SK-N-SH (cell line): ENCODE measurements around the gene FBXO7. TPM values are rescaled to one million over a fixed set of nuclear protein-coding genes. Genes with fewer than 3 reads are reported as not detected.

Experiments used
- CTCF ChIA-PET: fragments of 300-600, 350-600 bp; formaldehyde crosslinking; extraction: SDS; loops from one replicate; lab custom pipeline; 2021; lab: Yijun Ruan, JAX
- POLR2A ChIA-PET: fragments of 350-600 bp; sonication (Branson Sonifier 250); formaldehyde crosslinking; extraction: SDS; loops from one replicate; lab custom pipeline; 2020; ENCODE audit warnings: antibody characterized with exemption, inconsistent platforms; lab: Yijun Ruan, JAX
- DNase-seq: peaks from one replicate; pipeline ENCODE4 v3.0.0; 2012
- H2AFZ ChIP-seq: fragments of 200-600 bp; sonication (generic); 2 replicates; pipeline ENCODE4 v1.8.1; 2016; ENCODE audit warnings: antibody characterized with exemption, mild to moderate bottlenecking, low read depth
- H3F3A ChIP-seq: fragments of 200-600 bp; sonication (generic); replicated peaks from 2 replicates; pipeline ENCODE3; 2016; ENCODE audit warnings: antibody characterized with exemption, mild to moderate bottlenecking; ENCODE audit not compliant: insufficient read depth
- H3K27ac ChIP-seq, 2 experiments: fragments of 200-500 bp in 1 of 2; fragments of 200-600 bp in 1 of 2; sonication (Bioruptor generic) in 1 of 2; sonication (generic), shearing (Covaris generic) in 1 of 2; 2 replicates each; pipeline versions ENCODE4 v1.5.1 to v1.6.1; 2014 to 2016; ENCODE audit warnings: low read depth in 2 of 2, inconsistent platforms in 1 of 2, low read length in 1 of 2, mild to moderate bottlenecking in 1 of 2, mixed read lengths in 1 of 2
- H3K27me3 ChIP-seq: fragments of 200-600 bp; sonication (generic), shearing (Covaris generic); 2 replicates; pipeline ENCODE4 v1.6.1; 2016; ENCODE audit warnings: mixed run types; ENCODE audit not compliant: insufficient read depth
- H3K36me3 ChIP-seq, 2 experiments: fragments of 200-500 bp in 1 of 2; fragments of 200-600 bp in 1 of 2; sonication (Bioruptor generic) in 1 of 2; sonication (generic) in 1 of 2; replicated peaks in 1 of 2; 2 replicates each; pipeline versions ENCODE3 to v1.5.1; 2014 to 2016; ENCODE audit warnings: low read length in 1 of 2, mild to moderate bottlenecking in 1 of 2; ENCODE audit not compliant: insufficient read depth in 2 of 2, control insufficient read depth in 1 of 2
- H3K4me1 ChIP-seq, 2 experiments: fragments of 200-500 bp in 1 of 2; fragments of 200-600 bp in 1 of 2; sonication (Bioruptor generic) in 1 of 2; sonication (generic), shearing (Covaris generic) in 1 of 2; 2 replicates each; pipeline versions ENCODE4 v1.5.1 to v1.6.1; 2014 to 2016; ENCODE audit warnings: low read depth in 1 of 2, low read length in 1 of 2, mixed run types in 1 of 2; ENCODE audit not compliant: insufficient read depth in 2 of 2, control insufficient read depth in 1 of 2
- H3K4me2 ChIP-seq: fragments of 200-600 bp; sonication (generic), shearing (Covaris generic); 2 replicates; pipeline ENCODE4 v1.6.1; 2017; ENCODE audit warnings: mixed run types
- H3K4me3 ChIP-seq, 2 experiments: fragments of 200-500 bp in 1 of 2; fragments of 200-600 bp in 1 of 2; sonication (Bioruptor generic) in 1 of 2; sonication (generic), shearing (Covaris generic) in 1 of 2; 2 replicates each; pipeline versions ENCODE4 v1.5.1 to v1.8.1; 2014 to 2016; ENCODE audit warnings: low read depth in 2 of 2, inconsistent platforms in 1 of 2, low read length in 1 of 2, mild to moderate bottlenecking in 1 of 2, mixed read lengths in 1 of 2, moderate library complexity in 1 of 2
- H3K79me2 ChIP-seq: fragments of 200-600 bp; sonication (generic); 2 replicates; pipeline ENCODE4 v1.8.1; 2017; ENCODE audit warnings: mild to moderate bottlenecking; ENCODE audit not compliant: insufficient read depth
- H3K9ac ChIP-seq: fragments of 200-600 bp; sonication (generic); 2 replicates; pipeline ENCODE4 v1.6.1; 2017; ENCODE audit warnings: mixed run types
- H3K9me2 ChIP-seq: fragments of 200-600 bp; sonication (generic); 2 replicates; pipeline ENCODE4 v1.6.1; 2017; ENCODE audit warnings: mixed run types
- H3K9me3 ChIP-seq: fragments of 200-600 bp; sonication (generic); 2 replicates; pipeline ENCODE4 v1.6.1; 2017; ENCODE audit warnings: mixed run types, mild to moderate bottlenecking, moderate library complexity
- H4K20me1 ChIP-seq: fragments of 200-600 bp; sonication (generic); 2 replicates; pipeline ENCODE4 v1.6.1; 2017; ENCODE audit warnings: mild to moderate bottlenecking, mixed run types; ENCODE audit not compliant: insufficient read depth
- EP300 ChIP-seq, 2 experiments: IDR thresholded peaks; 2 replicates each; pipeline versions ENCODE4 v1.4.0 to v1.6.1; 2012; ENCODE audit warnings: borderline replicate concordance in 1 of 2, low read depth in 1 of 2, low read length in 1 of 2
- FOSL2 ChIP-seq: IDR thresholded peaks from 2 replicates; pipeline ENCODE4 v1.4.0; 2012; ENCODE audit warnings: low read depth, mild to moderate bottlenecking, moderate library complexity, borderline replicate concordance
- FOXJ3 ChIP-seq: sonication (generic); formaldehyde crosslinking; IDR thresholded peaks from 2 replicates; pipeline ENCODE4 v1.5.1; 2020; ENCODE audit warnings: mild to moderate bottlenecking, missing genetic modification reagents
- FOXM1 ChIP-seq: IDR thresholded peaks from 2 replicates; pipeline ENCODE4 v1.4.0; 2012; ENCODE audit warnings: low read depth, mild to moderate bottlenecking
- GATA2 ChIP-seq: sonication (generic); formaldehyde crosslinking; IDR thresholded peaks from 2 replicates; pipeline ENCODE4 v1.5.0; 2020; ENCODE audit warnings: mild to moderate bottlenecking, missing genetic modification reagents
- POLR2AphosphoS5 ChIP-seq: IDR thresholded peaks from 2 replicates; pipeline ENCODE4 v1.6.1; 2012; ENCODE audit warnings: low read depth, low read length
- RAD21 ChIP-seq: IDR thresholded peaks from 2 replicates; pipeline ENCODE4 v1.6.1; 2012; ENCODE audit warnings: mild to moderate bottlenecking, low read length
- RCOR1 ChIP-seq: fragments of 150-350 bp; IDR thresholded peaks from 2 replicates; pipeline ENCODE4 v1.6.1; 2017; ENCODE audit warnings: antibody characterized with exemption, low read length
- RFX5 ChIP-seq: IDR thresholded peaks from 2 replicates; pipeline ENCODE4 v1.6.1; 2012; ENCODE audit warnings: mild to moderate bottlenecking, improper control_type of control experiment, low read length
- SIN3A ChIP-seq: IDR thresholded peaks from 2 replicates; pipeline ENCODE4 v1.6.1; 2012; ENCODE audit warnings: low read depth, mild to moderate bottlenecking, low read length, moderate library complexity, borderline replicate concordance
- TAF1 ChIP-seq: IDR thresholded peaks from 2 replicates; pipeline ENCODE4 v1.6.1; 2012; ENCODE audit warnings: low read depth, mild to moderate bottlenecking, low read length, moderate library complexity, borderline replicate concordance
- TCF12 ChIP-seq: IDR thresholded peaks from 2 replicates; pipeline ENCODE4 v1.4.0; 2012
- WGBS: methylation state at CpG from one replicate; pipeline ENCODE4 v1.1.6; 2017; ENCODE audit warnings: low lambda C conversion rate; 5-methylcytosine and 5-hydroxymethylcytosine counted together
- polyA plus RNA-seq, 3 experiments: library from polyadenylated mRNA; depleted of rRNA; stranded (reverse); fragments of >200 nt; gene quantifications; 2 replicates each; pipeline ENCODE4 v1.2.3, GENCODE V29; 2012
- TF ChIP-seq, protein P1 (sequence below): fragments of 200-600 bp; sonication (generic); IDR thresholded peaks from 2 replicates; pipeline ENCODE4 v1.6.1; 2017; ENCODE audit warnings: antibody characterized with exemption, mild to moderate bottlenecking, moderate library complexity
- TF ChIP-seq, protein P2 (sequence below): fragments of 150-350 bp; IDR thresholded peaks from 2 replicates; pipeline ENCODE4 v1.6.1; 2017; ENCODE audit warnings: antibody characterized with exemption, low read length, low read depth, borderline replicate concordance
- TF ChIP-seq, protein P3 (sequence below): IDR thresholded peaks from 2 replicates; pipeline ENCODE4 v1.4.0; 2012; ENCODE audit warnings: low read depth, borderline replicate concordance
- TF ChIP-seq, protein P4 (sequence below): fragments of 150-350 bp; IDR thresholded peaks from 2 replicates; pipeline ENCODE4 v1.6.1; 2016; ENCODE audit warnings: mild to moderate bottlenecking, low read depth, low read length

FBXO7 gene
- polyA plus RNA-seq, 1 of the 3 experiments (the other 2 are of a cell fraction) = 77.3 TPM

DNA sequence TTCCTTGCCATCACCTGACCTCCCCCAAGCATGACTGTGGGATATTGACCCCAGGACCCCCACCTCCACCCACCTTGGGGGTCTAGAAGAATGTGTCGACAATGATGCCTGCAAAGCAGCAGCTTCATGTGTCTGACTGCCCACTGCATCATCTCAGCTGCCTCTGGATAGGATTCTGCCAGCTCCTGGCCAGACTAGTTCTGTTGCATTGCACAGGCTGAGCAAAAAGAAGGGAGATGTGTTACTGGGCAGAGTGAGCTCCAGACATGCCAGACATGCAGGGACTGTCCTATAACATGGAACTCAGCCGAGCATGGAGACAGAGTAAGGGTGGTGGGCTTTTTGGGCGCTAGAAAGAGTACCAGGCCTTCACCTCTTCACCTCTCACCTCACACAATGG is 36.7 kb downstream of the FBXO7 start:
- Histone ChIP-seq H3K4me1 (no peaks in the 10 kb centered on the region; a peak in 1 of 4 replicates), H3K4me2 (no peak overlapping the region), H3K9me3 (no peaks in the 10 kb centered on the region), H3K27me3 (no peaks in the 10 kb centered on the region), H3K9ac (no peak overlapping the region), H3K4me3 (no peak overlapping the region), H4K20me1 (no peaks in the 10 kb centered on the region), H3F3A (no peaks in the 10 kb centered on the region), H2AFZ (no peak overlapping the region), H3K36me3 (no peaks in the 10 kb centered on the region)
- DNase-seq = no peak
- ChIA-PET POLR2A (no interaction called here), CTCF (interaction anchor here (1.7 kb wide), 1 partner anchor 507 kb away, joined by 7 read pairs; no protein-coding TSS in a partner anchor)
- WGBS = 56% methylated on average over 3 of the region's 3 CpGs
- TF ChIP-seq RAD21 (no peak), RFX5 (no peak)
- TF ChIP-seq, all 33 proteins: peak for 0
- H3K27ac ChIP-seq = no peak overlapping the region
- no peaks in the 10 kb centered on the region for H3K9me2 ChIP-seq
- no peaks in the 10 kb centered on the region for H3K79me2 ChIP-seq

DNA sequence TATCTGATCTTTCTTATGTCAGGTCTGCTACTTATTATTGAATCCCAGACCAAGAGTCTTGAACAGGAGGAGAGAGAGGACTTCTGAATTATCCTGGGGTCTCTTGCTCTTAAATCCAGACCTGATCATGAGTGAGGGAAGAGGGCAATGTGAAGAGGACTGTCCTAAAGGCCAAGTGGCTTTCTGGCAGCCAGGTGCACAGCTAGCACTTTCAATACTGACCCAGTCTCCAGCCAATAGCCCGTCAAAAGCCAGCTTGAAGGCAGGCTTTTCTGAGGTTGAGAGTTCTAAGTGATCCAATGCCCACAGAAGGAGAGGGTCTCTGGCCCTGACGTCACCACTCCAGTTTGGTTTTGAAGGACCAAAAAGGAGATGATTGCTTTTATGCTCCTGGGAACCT is 37.2 kb downstream of the FBXO7 start:
- POLR2A ChIA-PET = no interaction called here
- CTCF ChIA-PET = interaction anchor here (1.0 to 1.7 kb wide), 2 partner anchors 284 to 507 kb away, joined by 3 to 7 read pairs; no protein-coding TSS in a partner anchor

DNA sequence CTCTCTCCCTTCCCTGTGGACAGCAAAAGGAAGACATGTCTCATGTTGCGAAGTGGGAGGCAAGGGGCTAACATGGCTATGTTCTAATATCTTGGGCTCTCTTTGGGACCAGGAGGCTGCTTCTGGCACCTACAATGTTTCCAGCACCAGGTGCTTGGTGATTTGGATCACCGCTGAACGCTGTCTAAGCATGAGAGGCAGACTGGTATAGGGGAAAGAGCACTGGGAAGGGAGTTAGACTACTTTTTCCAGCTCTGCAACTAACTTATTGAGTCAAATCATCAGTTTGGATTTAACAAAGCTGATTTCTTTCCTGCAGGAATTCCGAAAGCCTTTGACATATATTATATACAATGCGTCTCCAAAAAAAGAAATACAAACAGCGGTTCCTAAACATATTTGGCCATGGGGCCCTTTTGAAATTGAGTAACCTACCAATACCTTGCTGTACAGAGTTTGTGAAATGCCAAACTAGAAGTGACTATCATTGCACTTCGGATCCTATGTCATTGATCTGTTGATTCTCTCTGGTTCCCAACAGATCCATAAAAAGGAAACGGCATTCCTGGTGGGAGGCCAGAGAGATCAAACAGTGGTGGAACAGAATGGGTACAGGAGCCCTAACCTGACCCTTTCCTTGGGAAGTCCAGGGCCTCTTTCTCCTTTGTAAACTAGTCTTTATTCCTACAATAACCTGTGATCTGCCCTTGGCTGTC is 37.8 kb downstream of the FBXO7 start:
- Histone ChIP-seq H3K79me2 (no peaks in the 10 kb centered on the region), H3K9ac (no peak overlapping the region), H3K27ac (no peak overlapping the region), H3K4me2 (no peak overlapping the region), H4K20me1 (no peaks in the 10 kb centered on the region), H3K9me2 (no peaks in the 10 kb centered on the region), H3K36me3 (no peaks in the 10 kb centered on the region), H3K4me1 (no peaks in the 10 kb centered on the region; a peak in 1 of 4 replicates), H3K9me3 (no peaks in the 10 kb centered on the region), H3K27me3 (no peaks in the 10 kb centered on the region), H3F3A (no peaks in the 10 kb centered on the region), H3K4me3 (no peak overlapping the region), H2AFZ (no peak overlapping the region)
- DNase-seq = no peak
- WGBS = 81% methylated on average over 8 of the region's 8 CpGs
- TF ChIP-seq EP300 (IDR thresholded peaks at IDR 0.05; ENCODE audit: borderline replicate concordance in 1 of 2, low read depth in 1 of 2, low read length in 1 of 2) (no peak), GATA2 (CRISPR knock-in tag) (no peak), FOSL2 (no peak), SIN3A (no peak), RCOR1 (no peak), RFX5 (no peak), TCF12 (no peak), TAF1 (no peak)
- TF ChIP-seq, protein P1, sequence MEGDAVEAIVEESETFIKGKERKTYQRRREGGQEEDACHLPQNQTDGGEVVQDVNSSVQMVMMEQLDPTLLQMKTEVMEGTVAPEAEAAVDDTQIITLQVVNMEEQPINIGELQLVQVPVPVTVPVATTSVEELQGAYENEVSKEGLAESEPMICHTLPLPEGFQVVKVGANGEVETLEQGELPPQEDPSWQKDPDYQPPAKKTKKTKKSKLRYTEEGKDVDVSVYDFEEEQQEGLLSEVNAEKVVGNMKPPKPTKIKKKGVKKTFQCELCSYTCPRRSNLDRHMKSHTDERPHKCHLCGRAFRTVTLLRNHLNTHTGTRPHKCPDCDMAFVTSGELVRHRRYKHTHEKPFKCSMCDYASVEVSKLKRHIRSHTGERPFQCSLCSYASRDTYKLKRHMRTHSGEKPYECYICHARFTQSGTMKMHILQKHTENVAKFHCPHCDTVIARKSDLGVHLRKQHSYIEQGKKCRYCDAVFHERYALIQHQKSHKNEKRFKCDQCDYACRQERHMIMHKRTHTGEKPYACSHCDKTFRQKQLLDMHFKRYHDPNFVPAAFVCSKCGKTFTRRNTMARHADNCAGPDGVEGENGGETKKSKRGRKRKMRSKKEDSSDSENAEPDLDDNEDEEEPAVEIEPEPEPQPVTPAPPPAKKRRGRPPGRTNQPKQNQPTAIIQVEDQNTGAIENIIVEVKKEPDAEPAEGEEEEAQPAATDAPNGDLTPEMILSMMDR = no peak
- TF ChIP-seq, protein P2, sequence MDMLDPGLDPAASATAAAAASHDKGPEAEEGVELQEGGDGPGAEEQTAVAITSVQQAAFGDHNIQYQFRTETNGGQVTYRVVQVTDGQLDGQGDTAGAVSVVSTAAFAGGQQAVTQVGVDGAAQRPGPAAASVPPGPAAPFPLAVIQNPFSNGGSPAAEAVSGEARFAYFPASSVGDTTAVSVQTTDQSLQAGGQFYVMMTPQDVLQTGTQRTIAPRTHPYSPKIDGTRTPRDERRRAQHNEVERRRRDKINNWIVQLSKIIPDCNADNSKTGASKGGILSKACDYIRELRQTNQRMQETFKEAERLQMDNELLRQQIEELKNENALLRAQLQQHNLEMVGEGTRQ = no peak
- POLR2A ChIA-PET = no interaction called here
- CTCF ChIA-PET = interaction anchor here (1.0 to 1.7 kb wide), 2 partner anchors 284 to 506 kb away, joined by 3 to 7 read pairs; no protein-coding TSS in a partner anchor

More for the DNA sequence above, 37.2 kb downstream of the FBXO7 start:
- Histone ChIP-seq H3K4me3 (no peak overlapping the region), H3K79me2 (no peaks in the 10 kb centered on the region), H3K9me3 (no peaks in the 10 kb centered on the region), H3K27ac (no peak overlapping the region), H4K20me1 (no peaks in the 10 kb centered on the region), H3F3A (no peaks in the 10 kb centered on the region), H3K27me3 (no peaks in the 10 kb centered on the region), H3K9ac (no peak overlapping the region), H3K4me1 (no peaks in the 10 kb centered on the region; a peak in 1 of 4 replicates)
- no peak for DNase-seq
- WGBS = 64% methylated on average over 2 of the region's 2 CpGs
- TF ChIP-seq POLR2AphosphoS5 = no peak
- no peak for TF ChIP-seq FOXJ3 (CRISPR knock-in tag)
- TF ChIP-seq, protein P3, sequence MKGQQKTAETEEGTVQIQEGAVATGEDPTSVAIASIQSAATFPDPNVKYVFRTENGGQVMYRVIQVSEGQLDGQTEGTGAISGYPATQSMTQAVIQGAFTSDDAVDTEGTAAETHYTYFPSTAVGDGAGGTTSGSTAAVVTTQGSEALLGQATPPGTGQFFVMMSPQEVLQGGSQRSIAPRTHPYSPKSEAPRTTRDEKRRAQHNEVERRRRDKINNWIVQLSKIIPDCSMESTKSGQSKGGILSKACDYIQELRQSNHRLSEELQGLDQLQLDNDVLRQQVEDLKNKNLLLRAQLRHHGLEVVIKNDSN = no peak
- TF ChIP-seq, protein P4, sequence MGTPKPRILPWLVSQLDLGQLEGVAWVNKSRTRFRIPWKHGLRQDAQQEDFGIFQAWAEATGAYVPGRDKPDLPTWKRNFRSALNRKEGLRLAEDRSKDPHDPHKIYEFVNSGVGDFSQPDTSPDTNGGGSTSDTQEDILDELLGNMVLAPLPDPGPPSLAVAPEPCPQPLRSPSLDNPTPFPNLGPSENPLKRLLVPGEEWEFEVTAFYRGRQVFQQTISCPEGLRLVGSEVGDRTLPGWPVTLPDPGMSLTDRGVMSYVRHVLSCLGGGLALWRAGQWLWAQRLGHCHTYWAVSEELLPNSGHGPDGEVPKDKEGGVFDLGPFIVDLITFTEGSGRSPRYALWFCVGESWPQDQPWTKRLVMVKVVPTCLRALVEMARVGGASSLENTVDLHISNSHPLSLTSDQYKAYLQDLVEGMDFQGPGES = no peak
- no peak for TF ChIP-seq FOXM1
- TF ChIP-seq, all 33 proteins: peak for 0
- H2AFZ ChIP-seq = no peak overlapping the region
- H3K4me2 ChIP-seq = no peak overlapping the region
- no peaks in the 10 kb centered on the region for H3K36me3 ChIP-seq
- no peaks in the 10 kb centered on the region for H3K9me2 ChIP-seq
